Diencephalon (tissue), 1 donor: Measurements from ENCODE around the gene SEC62. TPM values are rescaled to one million over a fixed set of nuclear protein-coding genes. Genes with fewer than 3 reads are reported as not detected.

ENCODE experiments used
- total RNA-seq: library from RNA; depleted of rRNA; stranded (reverse); fragments of >200 nt; gene quantifications from one replicate; pipeline ENCODE4 v1.2.3, GENCODE V29; 2014

Gene SEC62
- 144 TPM for total RNA-seq

GRCh38 chr3:169966428-169966950 is at the start of gene SEC62:
SEC62 (plus strand) TSS chr3:169966807; CDS start chr3:169966823, 16 bp downstream.

DNA sequence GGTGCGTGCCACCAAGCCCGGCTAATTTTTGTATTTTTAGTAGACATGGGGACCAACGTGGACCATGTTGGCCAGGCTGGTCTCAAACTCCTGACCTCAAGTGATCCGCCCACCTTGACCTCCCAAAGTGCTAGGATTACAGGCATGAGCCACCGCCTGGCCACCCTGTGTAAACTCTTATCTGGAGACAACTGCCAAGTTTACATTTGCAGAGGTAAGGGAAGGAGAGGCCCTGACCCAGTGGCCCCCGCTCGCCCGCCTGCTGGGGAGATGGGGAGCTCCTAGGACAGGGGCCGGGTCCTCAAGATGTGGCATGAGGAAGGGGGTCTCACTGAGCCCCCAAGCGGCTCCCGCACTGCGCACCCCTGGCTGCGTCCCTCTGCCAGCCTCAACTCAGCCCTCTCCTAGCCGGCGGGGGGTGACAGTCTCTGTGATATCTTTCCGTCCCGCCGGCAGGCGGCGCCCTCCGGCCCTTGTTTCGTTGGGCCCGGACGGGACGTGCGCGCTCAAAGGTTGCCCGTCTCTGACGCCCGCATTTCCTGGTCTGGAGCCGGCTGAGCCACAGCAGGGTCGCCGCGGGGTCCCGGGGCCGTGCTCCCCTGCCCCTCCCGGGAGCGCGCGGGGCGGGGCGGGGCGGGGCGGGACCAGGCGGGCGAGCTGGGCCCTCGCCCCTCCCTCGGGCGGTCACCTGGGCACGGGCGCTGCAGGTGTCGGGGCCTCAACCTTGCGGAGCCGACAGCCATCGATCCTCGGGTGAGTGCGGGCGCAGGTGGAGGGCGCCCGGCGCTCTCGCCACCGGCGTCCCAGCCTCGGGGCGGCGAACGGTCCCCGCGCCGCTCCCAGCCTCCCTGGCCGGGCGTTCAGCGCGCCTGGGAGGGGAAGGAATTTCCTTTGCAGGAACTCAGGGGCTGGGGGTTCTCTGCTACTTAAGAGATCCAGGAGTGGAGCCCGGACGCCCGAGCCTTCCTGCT is 71.1 kb downstream of the SEC62 start, which contains the start of gene GPR160:
Gene GPR160, plus strand, starts transcription at position 533 of the 971 bp plus-strand sequence. CDS start 45,978 bp downstream, outside the sequence.

Other genes with a start within 250 kb of the SEC62 start
- gene TERC, start 201.7 kb upstream of the SEC62 start, total RNA-seq: 71.0 TPM
- gene ACTRT3, start 197.2 kb upstream of the SEC62 start, total RNA-seq: 9.2 TPM
- gene MYNN, start 193.4 kb upstream of the SEC62 start, total RNA-seq: 35.8 TPM
- gene LRRIQ4, start 153.9 kb upstream of the SEC62 start, total RNA-seq: 1.6 TPM
- 24.5 TPM for gene LRRC34, start 153.9 kb upstream of the SEC62 start, total RNA-seq
- gene LRRC31, start 96.9 kb upstream of the SEC62 start, total RNA-seq: not detected
- not detected for gene SAMD7, start 55.2 kb upstream of the SEC62 start, total RNA-seq
- 5.3 TPM for gene GPR160, start 71.2 kb downstream of the SEC62 start, total RNA-seq
- gene PHC3, start 214.9 kb downstream of the SEC62 start, total RNA-seq: 46.1 TPM